Measurements from ENCODE around the gene PLCH1.

DNA sequence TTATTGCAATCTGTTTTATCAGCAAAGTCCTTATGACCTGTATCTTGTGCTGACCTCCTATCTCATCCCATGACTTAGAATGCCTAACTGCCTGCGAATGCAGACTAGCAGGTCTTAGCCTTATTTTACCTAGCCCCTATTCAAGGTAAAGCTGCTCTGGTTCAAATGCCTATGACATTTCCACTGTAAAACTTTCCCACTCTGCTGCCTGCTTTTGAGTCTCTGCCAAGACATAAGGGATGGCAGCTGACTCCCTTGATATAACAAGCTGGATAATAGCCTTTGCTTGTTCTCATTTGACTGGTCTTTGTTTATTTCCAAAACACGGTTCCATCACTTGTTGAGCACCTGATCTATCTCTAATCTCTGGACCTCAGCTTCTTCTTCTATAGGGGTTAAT lies 319.5 kb downstream of the PLCH1 start:
- TF ChIP-seq POLR2AphosphoS5 (IDR thresholded peaks at IDR 0.05; ENCODE audit: low read depth) (no peak), CREB1 (CRISPR knock-in tag; IDR thresholded peaks at IDR 0.05; ENCODE audit: low read depth) (no peak)
- TF ChIP-seq, protein P1, sequence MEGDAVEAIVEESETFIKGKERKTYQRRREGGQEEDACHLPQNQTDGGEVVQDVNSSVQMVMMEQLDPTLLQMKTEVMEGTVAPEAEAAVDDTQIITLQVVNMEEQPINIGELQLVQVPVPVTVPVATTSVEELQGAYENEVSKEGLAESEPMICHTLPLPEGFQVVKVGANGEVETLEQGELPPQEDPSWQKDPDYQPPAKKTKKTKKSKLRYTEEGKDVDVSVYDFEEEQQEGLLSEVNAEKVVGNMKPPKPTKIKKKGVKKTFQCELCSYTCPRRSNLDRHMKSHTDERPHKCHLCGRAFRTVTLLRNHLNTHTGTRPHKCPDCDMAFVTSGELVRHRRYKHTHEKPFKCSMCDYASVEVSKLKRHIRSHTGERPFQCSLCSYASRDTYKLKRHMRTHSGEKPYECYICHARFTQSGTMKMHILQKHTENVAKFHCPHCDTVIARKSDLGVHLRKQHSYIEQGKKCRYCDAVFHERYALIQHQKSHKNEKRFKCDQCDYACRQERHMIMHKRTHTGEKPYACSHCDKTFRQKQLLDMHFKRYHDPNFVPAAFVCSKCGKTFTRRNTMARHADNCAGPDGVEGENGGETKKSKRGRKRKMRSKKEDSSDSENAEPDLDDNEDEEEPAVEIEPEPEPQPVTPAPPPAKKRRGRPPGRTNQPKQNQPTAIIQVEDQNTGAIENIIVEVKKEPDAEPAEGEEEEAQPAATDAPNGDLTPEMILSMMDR (conservative IDR thresholded peaks at IDR 0.05; ENCODE audit: low read depth in 2 of 2): no peak
